ENCODE data around the gene DPEP3.

The DPEP3 gene

DNA sequence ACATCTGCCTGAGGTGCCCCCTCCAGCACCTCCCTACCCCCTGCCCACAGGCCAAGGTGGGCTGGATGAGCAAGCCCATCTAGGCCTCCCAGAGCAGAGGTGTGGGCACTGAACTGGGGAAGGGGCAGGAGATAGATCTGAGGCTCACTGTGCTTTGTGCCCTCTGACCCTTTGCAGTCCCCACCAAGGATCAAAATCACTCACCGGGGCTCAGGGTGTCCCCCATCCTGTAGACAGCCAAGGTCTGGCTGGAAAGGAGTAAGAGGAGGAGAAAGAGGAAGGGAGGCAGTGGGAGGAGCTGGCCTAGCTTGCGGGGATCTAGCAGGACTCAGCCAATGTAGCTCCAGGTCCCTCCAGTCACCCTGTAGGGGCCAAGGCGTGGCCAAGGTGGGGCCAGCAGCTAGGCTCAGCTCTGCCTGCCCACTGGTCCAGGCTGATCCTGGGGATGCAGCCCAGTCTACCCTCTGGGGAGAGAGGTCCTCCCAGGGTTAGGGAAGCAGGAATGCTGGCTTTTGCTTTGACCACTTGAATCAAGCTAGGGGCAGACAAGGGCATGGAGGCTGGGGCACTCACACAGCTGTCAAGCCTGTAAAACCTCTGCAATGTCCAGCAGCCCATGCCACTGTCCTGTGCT, 13.6 kb downstream of the DPEP3 start:
- no peak for DNase-seq

DNA sequence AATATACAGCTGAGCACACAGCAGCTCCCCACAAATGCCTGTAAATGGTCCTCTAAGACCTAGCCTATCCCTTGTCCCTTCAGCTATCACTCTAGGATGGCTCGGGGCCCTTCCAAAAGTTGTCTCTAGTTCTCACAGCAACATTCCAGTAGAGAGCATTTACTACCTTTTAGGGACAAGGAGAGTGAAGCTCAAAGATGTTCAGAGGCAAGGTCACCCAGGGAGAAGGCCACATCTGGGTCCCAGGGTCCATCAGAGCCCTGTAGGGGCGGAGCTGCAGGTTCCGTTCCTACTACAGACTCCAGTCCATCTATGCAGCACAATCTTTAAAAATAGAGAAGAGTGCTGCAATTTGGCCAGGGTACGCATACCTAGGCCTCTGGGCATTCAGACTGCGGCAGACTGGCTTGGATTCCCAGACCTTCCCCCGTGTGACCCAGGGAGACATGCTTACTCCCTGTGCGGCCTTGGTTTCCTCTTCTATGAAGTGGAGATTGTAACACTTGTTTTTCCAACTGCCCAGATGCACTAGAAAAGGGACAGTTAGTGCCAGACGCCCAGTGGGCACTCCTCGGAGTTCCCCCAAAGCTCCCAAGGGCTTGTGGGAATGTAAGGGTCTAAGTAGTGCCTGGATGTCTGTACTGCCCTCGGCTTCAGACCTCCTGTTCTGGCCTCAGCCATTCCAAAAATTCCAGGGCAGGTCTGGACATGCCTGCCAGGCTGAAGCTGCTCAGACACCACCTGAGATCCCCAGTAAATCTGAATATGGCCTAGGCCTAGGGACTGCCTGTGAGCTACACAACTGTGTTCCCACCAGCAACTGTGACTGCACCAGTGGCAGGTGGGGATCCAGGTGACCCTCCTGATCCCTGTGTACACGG, 14.4 kb downstream of the DPEP3 start:
- no peak for DNase-seq

DNA sequence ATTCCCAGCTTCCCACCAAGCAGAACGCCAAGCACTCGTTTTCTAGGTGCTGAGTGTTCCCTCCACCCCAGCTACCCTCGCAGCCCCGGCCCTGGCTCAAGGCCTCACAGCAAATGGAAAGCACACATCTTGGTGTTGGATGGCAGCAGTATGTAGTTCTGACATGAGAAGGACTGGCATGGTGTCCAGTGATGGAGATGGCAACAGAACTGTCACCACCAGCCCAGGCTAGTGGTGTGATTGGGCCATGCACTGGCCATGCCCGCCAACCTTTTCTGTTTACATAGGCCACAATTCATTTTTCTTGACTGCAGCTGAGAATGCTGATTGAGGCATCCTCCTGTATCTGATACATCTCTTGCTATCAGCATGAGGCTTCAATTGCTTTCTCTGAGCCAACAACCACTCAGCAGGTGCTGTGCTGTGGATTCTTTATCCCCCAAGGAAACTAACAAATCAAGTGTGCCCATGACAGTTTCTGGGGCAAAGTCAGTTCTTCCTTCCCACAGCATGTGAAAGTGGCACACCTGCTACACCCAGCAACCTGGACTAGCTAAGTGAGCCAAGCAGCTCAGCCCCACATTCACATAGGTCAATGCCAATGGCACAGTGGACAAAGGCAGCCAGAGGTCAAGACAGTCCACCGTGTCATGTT, 15.7 kb downstream of the DPEP3 start:
- DNase-seq, result peak; percentile 43

GRCh38 chr16:67963662-67964321, 16.5 kb downstream of the DPEP3 start:
- DNase-seq, result no peak

- DNase-seq, result no peak
These were observed 17.0 kb downstream of the DPEP3 start for GRCh38 chr16:67963292-67963661.

GRCh38 chr16:67962135-67962534, 18.2 kb downstream of the DPEP3 start:
- DNase-seq, result no peak

DNA sequence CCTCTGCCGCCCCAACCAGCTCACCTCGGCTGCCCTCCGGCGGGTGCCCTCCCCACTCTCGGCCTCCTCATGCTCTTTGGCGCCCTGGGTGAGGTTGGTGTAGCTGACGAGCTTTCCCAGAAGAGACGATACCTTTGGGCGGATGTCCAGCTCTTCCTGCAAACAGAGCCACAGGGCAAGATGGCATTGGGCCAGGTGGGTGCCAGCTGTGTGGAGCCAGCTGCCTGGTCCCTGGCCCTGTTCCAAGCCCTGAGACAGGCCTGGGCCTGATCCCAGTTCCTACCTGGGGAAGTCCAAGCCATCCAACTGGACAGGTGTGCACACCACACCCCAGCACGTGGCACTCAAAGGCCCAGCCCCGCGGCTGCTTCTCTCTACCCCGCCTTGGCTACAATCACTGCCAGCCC, 18.7 kb downstream of the DPEP3 start:
- peak; percentile 95 for DNase-seq

DNA sequence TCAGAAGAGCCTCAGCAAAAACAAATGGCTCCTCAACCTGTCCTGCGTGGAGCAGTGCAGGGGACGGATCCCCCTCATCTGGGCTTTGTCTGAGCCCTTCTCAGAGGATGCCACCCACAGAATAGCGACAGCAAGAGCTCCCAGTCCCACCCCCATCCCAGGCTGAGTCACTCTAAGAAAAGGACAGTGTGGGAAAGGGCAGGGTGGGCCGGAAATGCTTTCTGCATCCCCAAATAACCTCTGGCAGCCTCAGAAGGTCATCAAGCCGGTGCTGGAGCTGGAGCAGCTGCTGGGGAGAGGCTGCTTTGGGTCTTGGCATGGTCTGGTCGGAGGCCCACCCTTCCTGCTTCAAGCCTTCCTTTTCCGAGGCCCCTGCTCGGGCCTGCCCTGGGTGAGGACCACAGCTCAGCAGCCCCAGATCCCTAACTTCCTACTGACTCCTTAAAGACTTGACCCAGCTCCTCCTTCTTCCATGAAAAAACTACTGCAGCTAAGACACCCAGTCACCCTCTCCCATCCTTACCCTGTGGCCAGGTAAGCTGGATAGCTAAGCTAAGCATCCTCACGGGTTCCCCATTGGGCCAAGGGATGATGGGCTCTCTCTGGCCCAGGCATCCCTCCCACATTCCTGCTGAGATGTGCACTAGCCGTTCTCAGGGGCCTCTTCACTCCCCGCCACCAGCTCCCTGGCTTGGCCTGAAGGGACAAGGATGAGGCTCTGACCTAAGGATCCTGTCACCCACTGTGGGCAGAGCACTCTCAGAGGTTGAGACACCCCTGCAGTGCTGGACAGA, 20.6 kb downstream of the DPEP3 start:
- DNase-seq, result no peak

- no peak for DNase-seq
These were observed 22.7 kb downstream of the DPEP3 start for GRCh38 chr16:67957622-67958021.

DNA sequence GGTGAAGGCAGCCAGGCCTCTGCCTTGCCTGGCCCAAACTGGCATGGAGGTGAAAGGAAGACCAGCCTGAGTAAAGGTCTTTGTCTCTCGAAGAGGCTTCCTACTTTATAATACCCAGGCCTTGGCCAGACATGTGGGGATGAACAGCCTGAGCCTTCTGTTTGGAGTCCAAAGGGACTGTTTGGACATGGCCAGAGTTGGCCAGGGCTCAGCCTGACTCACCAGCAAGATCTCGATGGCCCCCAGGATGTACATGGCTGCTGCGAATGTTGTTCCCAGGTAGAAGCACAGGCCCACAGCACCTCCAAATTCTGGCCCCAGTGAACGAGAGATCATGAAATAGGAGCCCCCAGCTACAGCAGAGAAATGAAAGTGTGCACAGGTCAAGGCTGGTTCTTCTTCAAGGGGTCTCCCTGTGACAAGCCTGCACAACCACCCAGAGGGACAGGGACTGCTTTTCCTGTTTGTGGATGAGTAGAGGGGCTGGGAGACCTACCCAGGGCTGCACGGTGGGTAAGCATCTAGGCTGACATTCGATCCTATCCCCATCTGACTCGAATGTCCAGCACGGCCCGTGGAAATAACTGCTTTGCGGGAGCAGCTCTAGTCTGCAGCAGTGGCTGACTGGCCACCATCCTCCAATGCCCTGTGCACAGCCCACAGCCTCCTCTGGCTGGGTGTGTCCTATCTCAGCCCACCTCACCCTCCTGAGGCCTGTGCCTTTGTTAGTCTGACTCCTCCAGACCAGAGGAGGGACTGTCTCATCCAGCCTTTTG, 25.7 kb downstream of the DPEP3 start:
- no peak for DNase-seq

DNA sequence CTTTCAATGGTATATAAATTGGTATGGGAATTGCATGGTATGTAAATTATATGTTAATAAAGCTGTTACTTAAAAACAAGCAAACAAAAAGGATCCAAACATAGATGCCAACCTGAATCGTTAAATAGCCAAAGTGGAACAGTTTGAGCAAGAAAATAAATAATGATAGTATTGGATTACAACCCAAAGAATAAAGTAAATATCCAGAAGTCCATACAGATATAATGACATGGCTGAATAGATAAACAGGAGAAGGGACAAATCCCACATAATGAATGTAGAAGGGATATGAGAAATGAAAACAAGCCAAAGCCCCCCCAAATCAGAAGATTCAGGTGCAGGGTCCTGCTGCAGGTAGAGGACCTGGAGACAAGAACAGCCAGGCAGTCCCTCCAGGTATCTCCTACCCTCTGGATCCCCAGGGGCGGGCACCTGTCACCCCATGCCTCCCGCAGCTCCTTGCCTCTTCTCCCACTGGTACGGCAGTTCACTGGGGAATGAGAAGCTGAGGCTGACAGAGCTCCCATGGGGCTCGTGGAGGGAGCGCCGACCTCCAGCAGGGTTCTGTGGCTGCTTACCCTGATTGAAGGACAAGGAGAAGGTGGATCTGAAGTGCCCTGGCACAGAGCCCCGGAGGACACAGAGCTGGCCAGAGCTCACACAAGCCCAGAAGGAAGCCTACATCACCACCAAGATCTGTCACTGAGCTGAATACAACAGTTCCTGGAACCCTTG, 26.5 kb downstream of the DPEP3 start:
- no peak for DNase-seq

DNA sequence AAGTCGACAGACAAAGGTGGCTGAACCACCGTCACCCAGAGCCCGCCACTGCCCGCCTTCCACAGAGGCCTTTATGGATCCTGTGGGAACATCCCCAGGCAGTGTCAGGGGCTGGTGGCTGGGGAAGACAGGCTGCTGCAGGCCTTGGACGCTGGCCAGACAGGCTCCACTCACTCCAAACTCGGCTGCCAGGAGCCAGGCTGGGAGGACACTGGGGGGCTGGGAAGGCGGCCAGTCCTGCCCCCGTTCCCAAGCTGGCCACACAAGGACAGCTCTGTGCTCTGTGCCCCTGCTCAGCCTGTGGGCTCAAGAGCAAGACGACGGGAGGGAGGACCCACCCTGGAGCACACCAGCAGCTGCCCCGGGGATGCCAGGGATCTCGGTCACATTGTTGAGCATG, 28.8 kb downstream of the DPEP3 start:
- no peak for DNase-seq

- no peak for DNase-seq
These were observed 29.9 kb downstream of the DPEP3 start for GRCh38 chr16:67950335-67950843.

DNA sequence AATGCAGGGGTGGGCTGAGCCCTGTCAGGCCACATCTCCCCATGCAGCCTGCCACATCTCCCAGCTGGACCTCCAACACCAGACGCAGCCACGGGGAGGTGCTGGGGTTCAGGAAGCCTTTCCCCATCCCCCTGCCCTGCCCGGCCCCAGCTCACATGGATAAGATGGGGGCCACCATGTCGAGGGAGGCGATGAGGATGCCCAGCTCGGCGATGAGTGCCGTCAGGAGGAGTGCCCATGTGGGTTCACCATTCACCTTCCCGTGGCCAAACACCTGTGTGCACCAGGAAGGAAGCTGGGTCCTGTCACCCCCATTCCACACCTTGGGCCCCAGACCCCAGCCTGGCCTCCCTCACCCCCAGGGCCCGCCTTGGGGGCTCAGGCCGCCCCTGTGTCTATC, 30.7 kb downstream of the DPEP3 start:
- no peak for DNase-seq

- no peak for DNase-seq
These were observed 32.3 kb downstream of the DPEP3 start for GRCh38 chr16:67948015-67948414.

DNA sequence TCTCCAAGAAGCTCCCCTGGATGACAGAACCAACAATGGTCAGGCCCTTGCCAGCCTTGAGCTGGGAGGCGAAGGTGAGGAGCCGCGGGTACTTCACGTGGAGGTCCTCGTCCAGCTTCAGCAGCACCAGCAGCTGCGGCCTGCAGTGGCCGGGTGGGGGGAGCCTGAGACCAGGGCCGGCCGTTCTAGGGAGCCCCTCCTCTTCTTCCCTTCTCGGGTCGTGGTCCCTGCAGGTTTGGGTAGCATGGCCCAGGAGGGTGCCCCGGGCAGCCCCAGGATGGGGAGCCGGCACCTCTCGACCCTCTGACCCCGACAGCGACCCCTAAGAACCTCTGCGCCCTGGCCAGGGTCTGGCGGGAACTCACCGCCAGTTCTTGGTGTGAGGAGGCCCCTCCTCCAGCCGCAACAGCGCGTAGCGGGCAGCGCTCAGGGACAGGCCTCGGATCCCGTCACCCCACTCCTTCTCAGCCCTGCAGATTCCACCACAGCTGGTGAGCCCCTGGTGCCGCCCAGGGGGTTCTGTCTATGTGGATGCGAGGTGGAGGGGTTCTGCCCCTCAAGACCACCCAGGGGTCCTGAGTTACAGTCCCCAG, 33.2 kb downstream of the DPEP3 start:
- no peak for DNase-seq

DNA sequence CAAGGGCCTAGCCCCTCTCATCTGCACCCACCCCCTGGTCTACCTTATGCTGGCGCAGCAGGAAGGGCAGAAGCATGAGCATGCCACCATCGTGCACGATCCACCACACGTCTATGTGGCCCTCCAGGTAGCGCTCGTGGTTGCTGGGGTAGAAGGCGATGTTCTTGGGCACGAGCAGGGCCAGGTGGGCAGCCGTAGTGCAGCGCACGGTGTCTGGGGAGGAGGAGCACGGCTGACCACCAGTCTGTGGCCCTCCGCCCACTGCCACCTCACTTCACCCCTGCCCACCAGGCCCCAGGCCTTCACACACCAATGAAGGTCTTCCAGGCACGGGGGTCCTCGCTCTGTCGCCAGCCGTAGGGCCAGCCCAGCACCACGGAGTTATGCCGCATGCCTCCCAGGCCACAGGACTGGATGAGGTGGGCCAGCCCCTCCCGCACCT, 34.1 kb downstream of the DPEP3 start:
- DNase-seq, result no peak

GRCh38 chr16:67945392-67945933, 34.8 kb downstream of the DPEP3 start:
- DNase-seq, result no peak

DNA sequence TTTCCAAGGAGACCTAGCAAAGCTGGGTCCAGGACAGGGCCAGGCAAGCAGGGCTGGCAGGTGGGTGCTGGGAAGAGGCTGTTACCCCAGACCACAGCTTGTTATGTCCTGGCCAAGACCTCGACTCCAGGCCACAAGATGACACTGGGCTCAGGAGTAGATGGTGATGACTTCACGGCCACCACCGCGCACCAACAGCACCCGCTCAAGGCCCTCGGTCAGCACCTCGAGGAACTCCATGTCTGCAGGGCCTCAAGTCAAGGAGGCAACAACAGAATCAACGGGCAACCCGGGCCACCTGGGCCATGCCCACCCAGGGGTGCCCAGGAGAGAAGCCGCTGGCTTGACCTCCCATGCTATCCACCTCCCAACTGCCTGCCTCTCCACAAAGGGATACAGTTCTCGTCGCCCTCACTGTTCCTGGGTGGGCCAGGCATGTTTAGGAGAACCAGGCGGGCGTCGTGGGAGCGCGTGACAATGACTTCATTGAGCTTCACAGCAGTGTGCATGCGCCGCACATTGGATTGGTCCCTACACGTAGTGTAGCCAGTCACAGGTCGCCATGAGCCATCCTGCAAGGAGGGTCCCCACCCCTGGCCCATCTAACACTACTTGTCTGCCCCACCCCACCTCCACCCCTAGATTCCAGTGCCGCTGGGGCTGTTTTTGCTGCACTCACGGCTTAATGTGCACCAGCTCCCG, 35.5 kb downstream of the DPEP3 start:
- DNase-seq, result no peak

Data from NCI-H146 (cell line).